ENCODE data around the gene CBLC.
A peak's percentile ranks its signal among the peaks of the same experiment; 100 is the strongest.

The CBLC gene

DNA sequence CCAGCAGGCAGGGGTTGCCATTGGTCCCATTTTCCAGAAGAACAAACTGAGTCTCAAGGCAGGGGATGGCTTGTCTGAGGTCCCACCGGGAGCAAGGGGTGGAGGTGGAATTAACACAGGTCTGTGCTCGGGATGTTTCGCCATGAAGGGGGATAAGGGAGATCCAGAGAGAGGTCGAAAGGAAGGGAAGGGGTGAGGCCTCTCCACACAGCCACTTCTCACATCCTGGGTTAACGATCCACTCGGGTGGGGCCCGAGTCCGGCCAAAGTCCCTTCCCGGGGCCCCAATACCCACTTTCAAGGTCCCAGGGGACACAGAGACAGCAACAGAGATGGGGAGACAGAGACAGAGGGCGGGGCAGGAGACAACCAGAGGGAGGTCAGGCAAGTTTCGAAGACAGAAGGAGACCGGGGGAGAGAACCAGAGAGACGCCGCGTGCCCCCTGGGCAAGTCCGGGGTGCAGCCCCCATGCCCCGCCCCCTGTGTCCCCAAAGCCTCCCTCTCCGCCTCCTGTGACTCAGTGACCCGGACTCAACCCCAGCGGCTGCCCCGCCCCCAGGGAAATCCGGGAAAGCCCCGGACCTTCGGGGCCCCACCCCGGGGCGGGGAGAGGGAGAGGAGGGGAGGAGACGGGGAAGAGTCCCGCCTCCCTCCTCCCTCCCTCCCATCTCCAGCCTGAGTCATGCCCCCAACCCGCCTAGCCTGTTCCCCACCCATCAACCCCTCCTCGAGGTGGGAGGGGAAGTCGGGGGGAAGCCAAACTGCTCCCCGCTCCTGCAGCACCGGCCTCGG, 30.5 kb upstream of the CBLC start:
- peak; percentile 90 to 93 for DNase-seq (ENCODE audit: low read depth in 1 of 2, low spot score in 1 of 2)

DNA sequence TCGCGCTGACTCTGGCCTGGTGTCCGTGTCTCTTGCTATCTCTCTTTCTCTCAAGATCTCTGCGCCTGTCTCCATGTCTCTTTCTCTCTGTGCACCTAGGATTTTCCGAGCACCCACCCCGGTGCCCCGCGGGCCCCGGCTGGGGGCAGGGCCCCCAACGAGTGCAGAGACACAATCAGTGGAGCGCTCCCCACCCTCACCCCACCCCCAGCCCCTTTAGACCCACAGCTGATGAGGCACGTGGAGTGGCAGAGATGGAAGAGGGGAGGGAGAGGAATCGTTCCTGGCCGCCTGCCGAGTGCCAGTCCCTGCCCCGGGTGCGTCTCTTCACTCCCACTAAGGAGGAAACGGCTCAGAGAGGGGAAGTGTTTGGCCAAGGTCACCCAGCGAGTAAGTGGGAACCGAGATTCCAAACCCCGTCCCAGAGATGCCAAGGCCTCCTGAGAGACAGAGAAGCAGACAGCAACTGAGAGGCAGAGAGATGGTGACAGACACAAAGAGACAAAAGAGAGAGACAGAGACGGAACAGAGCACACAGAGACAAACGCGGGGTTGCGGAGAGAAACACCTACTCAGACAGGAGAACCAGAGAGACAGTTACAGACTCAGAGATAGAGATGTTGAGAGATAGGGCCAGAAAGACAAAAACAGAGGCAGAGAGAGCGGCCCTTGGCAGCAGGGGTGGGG, 29.8 kb upstream of the CBLC start:
- no peak for DNase-seq (ENCODE audit: low read depth in 1 of 2, low spot score in 1 of 2)

DNA sequence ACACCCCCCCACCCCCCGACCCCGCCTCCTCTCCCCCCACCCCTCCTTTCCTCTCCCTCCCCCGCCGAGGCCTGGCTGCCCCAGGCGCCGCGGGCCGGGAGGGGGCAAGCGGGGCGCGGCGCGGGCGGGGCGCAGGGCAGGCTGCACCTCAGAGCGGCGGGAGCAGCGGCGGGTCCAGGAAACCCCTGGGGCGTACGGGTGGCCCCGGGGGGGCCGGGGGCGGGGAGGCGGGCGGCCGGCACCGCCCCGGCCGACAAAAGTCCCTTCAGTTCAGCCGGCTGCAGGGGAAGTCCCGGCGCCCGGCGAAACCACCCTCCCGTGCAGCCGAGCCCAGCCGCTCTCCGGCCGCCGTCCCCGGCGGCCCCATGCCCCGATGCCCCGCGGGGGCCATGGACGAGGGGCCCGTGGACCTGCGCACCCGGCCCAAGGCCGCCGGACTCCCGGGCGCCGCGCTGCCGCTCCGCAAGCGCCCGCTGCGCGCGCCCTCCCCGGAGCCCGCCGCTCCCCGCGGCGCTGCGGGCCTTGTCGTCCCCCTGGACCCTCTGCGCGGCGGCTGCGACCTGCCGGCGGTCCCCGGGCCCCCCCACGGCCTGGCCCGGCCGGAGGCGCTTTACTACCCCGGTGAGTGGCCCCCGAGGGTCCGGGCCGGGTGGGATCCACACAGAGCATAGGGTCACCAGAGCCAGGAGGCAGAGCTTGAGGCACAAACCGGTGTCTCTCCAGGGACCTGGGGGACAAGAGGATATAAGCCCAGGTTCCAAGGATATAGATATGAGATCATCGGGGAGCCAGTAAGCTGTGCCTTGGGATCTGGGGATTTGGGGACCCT, 29.1 kb upstream of the CBLC start, which contains the start of gene BCL3:
Gene BCL3 (plus strand): TSS at position 283 of the 829 bp plus-strand sequence. CDS start 83 bp downstream, at position 366.
- peak; percentile 48 to 69 for DNase-seq (ENCODE audit: low read depth in 1 of 2, low spot score in 1 of 2)

DNA sequence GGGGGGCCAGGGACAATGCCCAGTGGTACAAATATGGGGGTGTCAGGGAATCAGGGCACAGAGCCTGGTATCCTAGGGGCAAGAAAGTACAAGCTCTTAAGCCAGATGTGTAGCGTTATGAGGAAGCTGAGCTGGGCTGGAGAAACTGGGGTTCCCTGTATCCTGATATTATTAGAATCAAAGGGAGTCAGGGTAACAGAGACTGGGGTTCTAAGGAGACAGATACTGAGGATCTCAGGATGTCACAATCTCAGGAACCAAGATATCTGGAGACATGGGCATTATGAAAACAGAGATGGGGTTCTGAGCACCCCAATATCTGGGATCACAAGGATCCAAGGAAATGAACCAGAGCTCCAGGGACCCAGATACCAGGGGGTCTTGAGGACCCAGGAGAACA, 28.4 kb upstream of the CBLC start:
- DNase-seq (ENCODE audit: low read depth in 1 of 2, low spot score in 1 of 2) = no peak

DNA sequence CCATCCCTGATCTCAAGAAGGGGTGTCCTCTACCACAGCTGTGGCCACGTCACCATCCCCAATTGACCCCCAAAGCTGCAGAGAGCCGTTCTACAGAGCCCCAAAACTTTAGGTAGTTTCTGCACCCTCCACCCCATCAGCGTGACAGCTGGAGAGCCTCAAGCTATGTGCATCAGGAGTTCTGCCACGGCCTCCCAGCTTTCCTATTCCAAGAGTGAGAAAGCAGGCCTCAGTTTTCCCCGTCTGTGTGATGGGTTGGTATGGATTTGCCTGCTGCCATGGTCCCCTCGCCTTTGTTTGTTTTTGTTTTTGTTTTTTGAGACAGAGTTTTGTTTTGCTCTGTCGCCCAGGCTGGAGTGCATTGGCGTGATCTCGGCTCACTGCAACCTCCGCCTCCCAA, 27.7 kb upstream of the CBLC start:
- no peak for DNase-seq (ENCODE audit: low read depth in 1 of 2, low spot score in 1 of 2)

- DNase-seq (ENCODE audit: low read depth in 1 of 2, low spot score in 1 of 2) = no peak
Observed at GRCh38 chr19:44752123-44752815, 25.4 kb upstream of the CBLC start.

- peak; percentile 83 to 86 for DNase-seq (ENCODE audit: low read depth in 1 of 2, low spot score in 1 of 2)
Observed at GRCh38 chr19:44752816-44753625, 24.7 kb upstream of the CBLC start.

GRCh38 chr19:44753626-44753931, 24.1 kb upstream of the CBLC start:
- DNase-seq (ENCODE audit: low read depth in 1 of 2, low spot score in 1 of 2) = no peak

DNA sequence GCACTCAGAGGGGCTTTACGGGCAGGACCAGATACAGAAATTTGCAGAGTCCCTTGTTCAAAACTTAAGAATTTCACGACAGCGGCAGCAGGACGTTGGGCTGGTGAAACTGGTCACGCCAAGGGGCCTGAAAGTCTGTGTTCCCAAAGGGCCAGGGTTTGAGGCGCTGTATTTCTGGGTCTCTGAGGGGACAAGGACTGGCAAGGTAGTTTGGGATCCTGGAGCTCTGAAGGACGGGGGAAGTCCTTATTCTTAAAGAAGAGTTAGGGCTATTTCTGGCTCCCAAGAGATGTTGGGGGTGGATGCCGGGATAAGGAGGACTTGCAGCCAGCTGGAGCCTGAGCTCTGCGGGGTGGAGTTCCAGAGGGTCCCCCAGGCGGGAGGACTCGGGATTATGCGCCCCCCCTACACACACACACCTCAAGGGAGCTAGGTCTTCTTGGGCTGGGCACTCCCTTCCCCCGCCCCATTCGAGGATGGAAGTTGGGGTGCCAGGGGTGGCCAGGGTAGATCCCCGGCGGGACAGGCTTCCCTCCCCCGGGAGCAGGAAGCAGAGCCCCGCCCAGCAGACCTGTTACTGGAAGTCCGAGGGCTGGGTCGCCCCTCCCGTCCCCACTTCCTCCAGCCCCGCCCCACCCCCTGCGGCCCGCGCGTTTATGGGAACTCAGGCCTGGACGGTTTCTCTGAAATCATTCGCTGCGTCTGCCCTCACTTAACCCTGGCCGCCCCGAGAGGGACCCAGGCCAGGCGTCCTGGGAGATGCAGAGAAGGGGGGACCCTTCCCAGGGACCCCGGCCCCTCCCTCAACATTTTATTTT, 23.5 kb upstream of the CBLC start:
- peak; percentile 54 to 56 for DNase-seq (ENCODE audit: low read depth in 1 of 2, low spot score in 1 of 2)

DNA sequence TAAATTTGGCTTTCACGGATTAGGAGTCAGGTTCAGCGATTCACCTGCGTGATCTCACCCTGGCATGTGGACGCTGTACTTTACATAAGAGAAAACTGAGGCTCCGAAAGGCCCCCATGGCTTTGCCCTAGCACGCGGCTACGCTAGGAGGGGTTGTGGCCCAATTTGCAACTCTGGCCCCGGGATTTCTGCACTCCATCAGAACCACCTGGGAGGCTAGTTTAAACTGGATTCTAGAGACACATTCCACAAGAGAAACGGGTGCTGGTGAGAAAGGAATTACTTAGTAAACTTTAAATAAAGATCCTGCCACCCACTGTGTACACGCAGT, 23.0 kb upstream of the CBLC start:
- no peak for DNase-seq (ENCODE audit: low read depth in 1 of 2, low spot score in 1 of 2)

GRCh38 chr19:44755219-44755618, 22.5 kb upstream of the CBLC start:
- no peak for DNase-seq (ENCODE audit: low read depth in 1 of 2, low spot score in 1 of 2)

- no peak for DNase-seq (ENCODE audit: low read depth in 1 of 2, low spot score in 1 of 2)
Observed at GRCh38 chr19:44756089-44756562, 21.6 kb upstream of the CBLC start.

GRCh38 chr19:44757057-44757734, 20.5 kb upstream of the CBLC start:
- no peak for DNase-seq (ENCODE audit: low read depth in 1 of 2, low spot score in 1 of 2)

DNA sequence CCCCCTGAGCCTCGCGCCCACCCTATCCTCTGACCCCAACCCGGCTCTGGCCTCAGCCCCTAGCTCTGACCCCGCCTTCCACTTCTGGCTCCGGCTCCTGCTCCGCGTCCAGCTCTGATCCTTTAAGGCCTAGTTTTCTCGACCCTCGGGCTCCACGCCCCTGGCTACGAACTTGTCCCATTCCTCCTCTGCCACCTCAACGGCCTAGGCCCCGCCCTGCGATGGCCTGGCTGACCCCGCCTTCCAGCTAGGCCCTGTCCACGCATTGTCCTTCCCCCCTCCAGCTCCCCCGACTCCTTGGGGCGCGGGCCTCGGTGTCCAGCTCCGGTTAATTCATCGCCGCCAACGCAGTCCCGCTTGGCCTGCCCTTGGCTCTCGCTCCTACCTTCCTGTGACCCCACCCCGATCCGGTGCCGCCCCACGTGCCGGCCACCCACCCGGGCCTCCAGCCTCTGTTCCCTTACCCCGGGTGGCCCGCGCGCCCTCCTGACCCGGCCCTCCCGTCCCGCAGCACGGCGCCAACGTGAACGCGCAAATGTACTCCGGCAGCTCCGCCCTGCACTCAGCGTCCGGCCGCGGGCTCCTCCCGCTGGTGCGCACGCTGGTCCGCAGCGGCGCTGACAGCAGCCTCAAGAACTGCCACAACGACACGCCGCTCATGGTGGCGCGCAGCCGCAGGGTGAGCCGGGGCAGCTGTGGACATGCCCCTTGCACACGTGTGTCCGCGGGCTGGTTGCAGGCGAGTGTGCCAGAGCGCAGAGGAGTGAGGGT, 19.8 kb upstream of the CBLC start:
- no peak for DNase-seq (ENCODE audit: low read depth in 1 of 2, low spot score in 1 of 2)

DNA sequence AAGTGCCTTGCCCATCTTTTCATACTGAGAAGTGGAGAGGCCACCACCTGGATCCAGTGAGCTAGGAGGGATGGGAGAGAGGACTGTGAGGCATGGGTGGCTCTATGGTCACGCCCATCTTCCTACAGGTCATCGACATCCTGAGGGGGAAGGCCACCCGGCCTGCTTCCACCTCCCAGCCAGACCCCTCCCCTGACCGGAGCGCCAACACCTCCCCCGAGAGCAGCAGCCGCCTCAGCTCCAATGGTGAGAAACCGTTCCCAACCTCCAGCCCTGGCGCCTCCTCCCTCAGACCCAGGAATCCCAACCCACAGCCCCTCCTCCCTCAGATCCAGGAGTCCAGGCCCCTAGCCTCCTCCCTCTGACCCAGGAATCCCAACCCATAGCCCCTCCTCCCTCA, 19.1 kb upstream of the CBLC start:
- no peak for DNase-seq (ENCODE audit: low read depth in 1 of 2, low spot score in 1 of 2)

- no peak for DNase-seq (ENCODE audit: low read depth in 1 of 2, low spot score in 1 of 2)
Observed at GRCh38 chr19:44759083-44759804, 18.4 kb upstream of the CBLC start.

- DNase-seq (ENCODE audit: low read depth in 1 of 2, low spot score in 1 of 2) = no peak
Observed at GRCh38 chr19:44762038-44762437, 15.7 kb upstream of the CBLC start.
